Keratinocyte (primary cell): ENCODE data around the gene FOXR1. TPM values are rescaled to one million over a fixed set of nuclear protein-coding genes. Genes with fewer than 3 reads are reported as not detected.

Source experiments
- DNase-seq: peaks from one replicate; pipeline ENCODE4 v3.0.0-alpha.2; 2011; ENCODE audit warnings: low read depth, missing footprints, low spot score
- FAIRE-seq: peaks from 2 replicates; lab custom pipeline; 2011; peaks lifted over from hg19 to GRCh38; lab: Jason Lieb, UNC
- H2AFZ ChIP-seq: 2 replicates; pipeline ENCODE4 v1.6.0; 2012; ENCODE audit warnings: low read length, control low read depth, inconsistent platforms; ENCODE audit not compliant: control insufficient read depth
- H3K27ac ChIP-seq: 2 replicates; pipeline ENCODE4 v1.5.1; 2011; ENCODE audit warnings: low read length; ENCODE audit not compliant: control insufficient read depth, insufficient read depth
- H3K27me3 ChIP-seq: 3 replicates; pipeline ENCODE4 v1.6.0; 2011; ENCODE audit warnings: low read length; ENCODE audit not compliant: control insufficient read depth, insufficient read depth; ENCODE audit errors: extremely low read depth
- H3K36me3 ChIP-seq, 2 experiments: 2 replicates in 1 of 2; 3 replicates in 1 of 2; pipeline ENCODE4 v1.5.1; 2011; ENCODE audit warnings: low read length in 2 of 2, mild to moderate bottlenecking in 1 of 2; ENCODE audit not compliant: control insufficient read depth in 2 of 2, insufficient read depth in 2 of 2; ENCODE audit errors: extremely low read depth in 1 of 2
- H3K4me1 ChIP-seq: 3 replicates; pipeline ENCODE4 v1.5.1; 2011; ENCODE audit warnings: low read length; ENCODE audit not compliant: control insufficient read depth, insufficient read depth; ENCODE audit errors: extremely low read depth
- H3K4me2 ChIP-seq: 3 replicates; pipeline ENCODE4 v1.6.0; 2011; ENCODE audit warnings: low read depth, low read length; ENCODE audit not compliant: control insufficient read depth, insufficient read depth; ENCODE audit errors: extremely low read depth
- H3K4me3 ChIP-seq, 3 experiments: fragments of 200-600 bp in 1 of 3; sonication (generic) in 1 of 3; 2 replicates in 2 of 3; 3 replicates in 1 of 3; pipeline ENCODE4 v1.5.1; 2011 to 2016; ENCODE audit warnings: low read length in 3 of 3, mild to moderate bottlenecking in 3 of 3, control low read depth in 2 of 3, inconsistent platforms in 1 of 3, low read depth in 1 of 3, mixed read lengths in 1 of 3, mixed run types in 1 of 3, moderate library complexity in 1 of 3; ENCODE audit not compliant: control insufficient read depth in 2 of 3, insufficient read depth in 2 of 3; ENCODE audit errors: extremely low read depth in 1 of 3
- H3K79me2 ChIP-seq: 2 replicates; pipeline ENCODE4 v1.6.0; 2012; ENCODE audit warnings: low read length; ENCODE audit not compliant: control insufficient read depth, insufficient read depth
- H3K9ac ChIP-seq: 3 replicates; pipeline ENCODE4 v1.6.0; 2011; ENCODE audit warnings: low read length; ENCODE audit not compliant: control insufficient read depth, insufficient read depth; ENCODE audit errors: extremely low read depth
- H3K9me1 ChIP-seq: 3 replicates; pipeline ENCODE4 v1.6.0; 2011; ENCODE audit warnings: low read length; ENCODE audit not compliant: control insufficient read depth, insufficient read depth; ENCODE audit errors: extremely low read depth
- H3K9me3 ChIP-seq: 2 replicates; pipeline ENCODE4 v1.5.1; 2012; ENCODE audit warnings: low read depth, low read length; ENCODE audit not compliant: control insufficient read depth
- H4K20me1 ChIP-seq: 3 replicates; pipeline ENCODE4 v1.6.0; 2011; ENCODE audit warnings: low read length; ENCODE audit not compliant: control insufficient read depth, insufficient read depth; ENCODE audit errors: extremely low read depth
- EZH2 ChIP-seq: IDR thresholded peaks from one replicate; pipeline ENCODE4 v1.6.1; 2012; ENCODE audit warnings: inconsistent platforms, mild to moderate bottlenecking, low read length, moderate library complexity
- dilution Hi-C: fragments of 300-500 bp; cut with MboI; formaldehyde crosslinking; loops from one replicate; pipeline ENCODE4 v1.7.0; 2020; ENCODE audit warnings: low sequenced_read_pairs; ENCODE audit not compliant: extremely low pct_ligation_motif_present
- polyA plus RNA-seq, 5 experiments: library from polyadenylated mRNA; depleted of rRNA in 3 of 5; stranded (reverse) in 3 of 5; stranded (forward) in 1 of 5; unstranded in 1 of 5; fragments of >200 nt; gene quantifications; 1 replicate in 1 of 5; 2 replicates in 3 of 5; 3 replicates in 1 of 5; pipeline versions ENCODE4 v1.2.1 to v1.2.3, GENCODE V29; 2011 to 2012; ENCODE audit warnings: missing spikeins in 2 of 5, low read depth in 1 of 5, low replicate concordance in 1 of 5
- TF ChIP-seq, protein P1 (sequence below), 3 experiments: IDR thresholded peaks in 1 of 3; conservative IDR thresholded peaks in 1 of 3; optimal IDR thresholded peaks in 1 of 3; 2 replicates in 2 of 3; 3 replicates in 1 of 3; pipeline versions ENCODE3 to v1.5.1; 2011; ENCODE audit warnings: low read length in 3 of 3, mild to moderate bottlenecking in 3 of 3, moderate library complexity in 2 of 3, control low read depth in 1 of 3, inconsistent platforms in 1 of 3; ENCODE audit not compliant: insufficient read depth in 2 of 3; ENCODE audit errors: extremely low read depth in 1 of 3

Gene FOXR1
- polyA plus RNA-seq, 1 donor (not counting 4 experiments of a cell fraction or from before 2014, with no cell fraction given), result not detected

DNA sequence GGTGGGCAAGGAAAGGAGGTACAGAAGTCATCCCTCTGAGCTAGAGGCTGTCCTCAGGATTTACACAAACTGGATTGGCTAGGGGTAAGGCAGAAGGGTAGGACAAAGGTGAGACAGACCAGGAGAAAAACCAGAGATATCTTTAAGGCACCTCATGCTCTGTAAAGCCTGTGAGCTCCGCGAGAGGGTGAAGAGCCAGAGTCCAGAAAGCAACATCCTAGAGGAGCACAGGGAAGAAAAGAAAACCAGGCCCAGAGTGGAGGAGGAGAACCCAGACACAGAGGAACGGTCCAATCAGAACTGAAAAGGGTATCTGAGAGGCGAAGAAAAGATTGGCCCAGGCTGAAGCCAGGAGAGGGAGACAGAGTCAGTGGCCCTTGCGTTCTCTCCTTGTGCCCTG lies 54.0 kb downstream of the FOXR1 start:
- no peaks in the 10 kb centered on the region for H3K27me3 ChIP-seq
- H4K20me1 ChIP-seq, result no peaks in the 10 kb centered on the region
- no peak overlapping the region for H3K4me3 ChIP-seq
- H2AFZ ChIP-seq, result no peak overlapping the region
- TF ChIP-seq, protein P1, sequence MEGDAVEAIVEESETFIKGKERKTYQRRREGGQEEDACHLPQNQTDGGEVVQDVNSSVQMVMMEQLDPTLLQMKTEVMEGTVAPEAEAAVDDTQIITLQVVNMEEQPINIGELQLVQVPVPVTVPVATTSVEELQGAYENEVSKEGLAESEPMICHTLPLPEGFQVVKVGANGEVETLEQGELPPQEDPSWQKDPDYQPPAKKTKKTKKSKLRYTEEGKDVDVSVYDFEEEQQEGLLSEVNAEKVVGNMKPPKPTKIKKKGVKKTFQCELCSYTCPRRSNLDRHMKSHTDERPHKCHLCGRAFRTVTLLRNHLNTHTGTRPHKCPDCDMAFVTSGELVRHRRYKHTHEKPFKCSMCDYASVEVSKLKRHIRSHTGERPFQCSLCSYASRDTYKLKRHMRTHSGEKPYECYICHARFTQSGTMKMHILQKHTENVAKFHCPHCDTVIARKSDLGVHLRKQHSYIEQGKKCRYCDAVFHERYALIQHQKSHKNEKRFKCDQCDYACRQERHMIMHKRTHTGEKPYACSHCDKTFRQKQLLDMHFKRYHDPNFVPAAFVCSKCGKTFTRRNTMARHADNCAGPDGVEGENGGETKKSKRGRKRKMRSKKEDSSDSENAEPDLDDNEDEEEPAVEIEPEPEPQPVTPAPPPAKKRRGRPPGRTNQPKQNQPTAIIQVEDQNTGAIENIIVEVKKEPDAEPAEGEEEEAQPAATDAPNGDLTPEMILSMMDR (optimal IDR thresholded peaks at IDR 0.05 in 1 of 3, IDR thresholded peaks at IDR 0.05 in 1 of 3, conservative IDR thresholded peaks at IDR 0.05 in 1 of 3; ENCODE audit: extremely low read depth in 1 of 3, insufficient read depth in 2 of 3, low read length in 3 of 3), result no peak
- no peak for TF ChIP-seq EZH2
- FAIRE-seq (no peak), DNase-seq (no peak)
- no peaks in the 10 kb centered on the region for H3K9me1 ChIP-seq
- H3K27ac ChIP-seq, result no peak overlapping the region
- H3K4me1 ChIP-seq, result peaks cover 14% of the 10 kb centered on the region
- no peaks in the 10 kb centered on the region for H3K9me3 ChIP-seq
- peaks cover 16% of the 10 kb centered on the region for H3K79me2 ChIP-seq
- dilution Hi-C loops, result no loop called here
- peaks cover 27 to 40% of the 10 kb centered on the region in 2 experiments for H3K36me3 ChIP-seq
- H3K4me2 ChIP-seq, result no peak overlapping the region
- H3K9ac ChIP-seq, result no peak overlapping the region

DNA sequence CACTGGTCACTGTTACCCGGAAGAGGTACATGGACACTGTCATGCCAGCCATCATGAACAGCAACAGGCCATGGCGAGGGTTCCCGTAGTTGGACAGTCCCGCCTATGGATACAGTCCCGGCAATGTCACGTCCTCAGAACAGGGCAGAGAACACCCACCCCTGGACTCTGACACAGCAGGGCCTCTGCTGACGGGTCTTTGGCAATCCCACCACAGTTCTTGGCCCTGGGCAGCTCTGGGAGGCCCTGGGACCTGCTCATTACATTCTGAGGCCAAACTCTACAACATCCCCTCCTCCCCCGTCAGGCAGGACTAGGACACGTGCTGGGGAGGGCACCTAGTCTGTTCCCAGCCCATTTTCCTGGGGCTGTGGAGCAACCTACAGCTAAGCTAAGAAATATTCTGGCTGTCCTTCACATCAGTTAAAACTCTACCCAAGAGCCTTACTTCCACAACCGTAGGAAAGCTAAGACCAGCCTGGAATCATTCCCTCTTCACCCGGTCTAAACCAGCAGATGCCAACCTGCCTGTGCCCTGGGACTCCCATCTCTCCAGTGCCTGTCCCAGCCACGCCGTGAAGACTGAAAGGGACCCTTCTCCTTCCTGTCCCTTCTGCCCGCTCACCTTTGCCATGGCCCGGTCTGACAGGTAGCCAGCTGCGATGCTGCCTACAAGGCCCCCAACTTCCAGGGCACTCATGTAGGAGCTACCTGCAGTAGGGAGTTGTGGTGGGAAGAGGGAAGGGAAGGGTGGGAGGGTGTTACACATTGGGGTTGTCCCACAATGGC lies 54.6 kb downstream of the FOXR1 start:
- H3K27ac ChIP-seq, result no peak overlapping the region
- dilution Hi-C loops, result no loop called here
- H2AFZ ChIP-seq, result no peak overlapping the region
- H3K4me3 ChIP-seq, result no peak overlapping the region
- no peaks in the 10 kb centered on the region for H3K27me3 ChIP-seq
- H3K9me3 ChIP-seq, result no peaks in the 10 kb centered on the region
- peaks cover 14% of the 10 kb centered on the region for H3K4me1 ChIP-seq
- no peaks in the 10 kb centered on the region for H4K20me1 ChIP-seq
- DNase-seq (no peak), FAIRE-seq (no peak)
- H3K36me3 ChIP-seq, result peaks cover 27 to 40% of the 10 kb centered on the region in 2 experiments
- no peak for TF ChIP-seq EZH2
- TF ChIP-seq, protein P1 (optimal IDR thresholded peaks at IDR 0.05 in 1 of 3, IDR thresholded peaks at IDR 0.05 in 1 of 3, conservative IDR thresholded peaks at IDR 0.05 in 1 of 3; ENCODE audit: extremely low read depth in 1 of 3, insufficient read depth in 2 of 3, low read length in 3 of 3), result no peak
- no peak overlapping the region for H3K4me2 ChIP-seq
- peaks cover 15% of the 10 kb centered on the region for H3K79me2 ChIP-seq
- H3K9ac ChIP-seq, result no peak overlapping the region
- H3K9me1 ChIP-seq, result no peaks in the 10 kb centered on the region
